Epithelial cell of esophagus (primary cell): Measurements from ENCODE around the gene GMFB.
"Not testable (repeated sequence)": the region's sequence is repeated elsewhere in the genome, so short reads cannot be mapped to it uniquely, and the experiment has no call there.

Experiments used
- DNase-seq: peaks from one replicate; pipeline ENCODE4 v3.0.0; 2010; ENCODE audit warnings: low read depth
- H3K4me3 ChIP-seq: 2 replicates; pipeline ENCODE4 v1.5.1; 2011; ENCODE audit warnings: mild to moderate bottlenecking, low read length, control low read depth
- TF ChIP-seq, protein P1 (sequence below): IDR thresholded peaks from 2 replicates; pipeline ENCODE4 v1.5.1; 2011; ENCODE audit warnings: low read depth, mild to moderate bottlenecking, low read length, control low read depth, inconsistent platforms; ENCODE audit not compliant: insufficient read depth; ENCODE audit errors: missing control alignments

The GMFB gene

DNA sequence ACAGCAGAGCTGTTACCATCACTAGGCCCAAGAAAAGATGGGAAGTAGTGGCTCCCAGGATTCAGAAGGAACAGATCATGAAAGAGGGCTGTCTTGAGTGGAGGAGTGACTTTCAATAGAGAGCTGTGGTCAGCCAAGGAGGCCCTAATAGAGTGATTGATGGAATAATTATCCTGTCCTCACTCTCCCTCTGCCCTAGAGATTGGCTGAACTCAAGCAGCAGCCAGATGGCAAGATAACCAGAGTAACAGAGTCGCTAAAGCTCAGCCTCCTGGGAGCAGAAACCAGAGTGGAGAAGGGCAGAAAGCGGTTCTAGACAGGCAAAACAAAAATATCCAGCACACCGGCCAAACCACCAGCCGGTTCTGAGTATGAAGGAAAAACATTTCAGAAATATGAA is 23.1 kb downstream of the GMFB start:
- no peak overlapping the region for H3K4me3 ChIP-seq
- TF ChIP-seq, protein P1, sequence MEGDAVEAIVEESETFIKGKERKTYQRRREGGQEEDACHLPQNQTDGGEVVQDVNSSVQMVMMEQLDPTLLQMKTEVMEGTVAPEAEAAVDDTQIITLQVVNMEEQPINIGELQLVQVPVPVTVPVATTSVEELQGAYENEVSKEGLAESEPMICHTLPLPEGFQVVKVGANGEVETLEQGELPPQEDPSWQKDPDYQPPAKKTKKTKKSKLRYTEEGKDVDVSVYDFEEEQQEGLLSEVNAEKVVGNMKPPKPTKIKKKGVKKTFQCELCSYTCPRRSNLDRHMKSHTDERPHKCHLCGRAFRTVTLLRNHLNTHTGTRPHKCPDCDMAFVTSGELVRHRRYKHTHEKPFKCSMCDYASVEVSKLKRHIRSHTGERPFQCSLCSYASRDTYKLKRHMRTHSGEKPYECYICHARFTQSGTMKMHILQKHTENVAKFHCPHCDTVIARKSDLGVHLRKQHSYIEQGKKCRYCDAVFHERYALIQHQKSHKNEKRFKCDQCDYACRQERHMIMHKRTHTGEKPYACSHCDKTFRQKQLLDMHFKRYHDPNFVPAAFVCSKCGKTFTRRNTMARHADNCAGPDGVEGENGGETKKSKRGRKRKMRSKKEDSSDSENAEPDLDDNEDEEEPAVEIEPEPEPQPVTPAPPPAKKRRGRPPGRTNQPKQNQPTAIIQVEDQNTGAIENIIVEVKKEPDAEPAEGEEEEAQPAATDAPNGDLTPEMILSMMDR = no peak
- no peak for DNase-seq

DNA sequence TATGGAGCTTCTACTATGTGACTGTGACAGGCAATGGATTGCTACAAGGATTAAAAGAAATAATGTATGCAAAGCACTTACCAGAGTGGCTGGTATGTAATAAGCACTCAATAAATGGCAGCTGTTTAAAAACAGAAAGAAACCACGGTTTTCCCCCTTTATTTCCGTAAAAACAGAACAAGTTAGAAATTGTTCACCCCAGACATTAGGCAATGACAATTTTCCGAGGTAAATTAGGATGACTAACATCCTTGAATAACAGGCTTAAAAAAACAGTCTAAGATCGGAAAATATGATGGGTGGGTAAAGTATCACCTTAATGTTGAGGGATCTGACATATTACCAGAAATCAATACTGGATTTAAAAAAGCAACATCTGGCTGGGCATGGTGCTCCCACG is 26.7 kb downstream of the GMFB start:
- TF ChIP-seq, protein P1 = no peak
- DNase-seq = peak; percentile 64
- H3K4me3 ChIP-seq = no peak overlapping the region

DNA sequence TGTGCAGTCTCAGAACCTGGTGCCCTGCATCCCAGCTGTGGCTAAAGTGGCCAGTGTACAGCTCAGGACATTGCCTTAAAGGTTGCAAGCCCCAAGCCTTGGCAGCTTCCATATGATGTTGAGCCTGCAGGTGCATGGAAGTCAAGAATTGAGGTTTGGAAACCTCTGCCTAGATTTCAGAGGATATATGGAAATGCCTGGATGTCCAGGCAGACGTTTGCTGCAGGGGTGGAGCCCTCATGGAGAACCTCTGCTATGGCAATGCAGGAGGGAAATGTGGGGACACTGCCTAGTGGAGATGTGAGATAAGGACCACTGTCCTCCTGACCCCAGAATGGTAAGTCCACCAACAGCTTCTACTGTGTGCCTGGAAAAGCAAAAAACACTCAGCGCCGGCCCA is 29.7 kb downstream of the GMFB start:
- TF ChIP-seq, protein P1 = no peak
- DNase-seq = no peak
- no peak overlapping the region for H3K4me3 ChIP-seq

DNA sequence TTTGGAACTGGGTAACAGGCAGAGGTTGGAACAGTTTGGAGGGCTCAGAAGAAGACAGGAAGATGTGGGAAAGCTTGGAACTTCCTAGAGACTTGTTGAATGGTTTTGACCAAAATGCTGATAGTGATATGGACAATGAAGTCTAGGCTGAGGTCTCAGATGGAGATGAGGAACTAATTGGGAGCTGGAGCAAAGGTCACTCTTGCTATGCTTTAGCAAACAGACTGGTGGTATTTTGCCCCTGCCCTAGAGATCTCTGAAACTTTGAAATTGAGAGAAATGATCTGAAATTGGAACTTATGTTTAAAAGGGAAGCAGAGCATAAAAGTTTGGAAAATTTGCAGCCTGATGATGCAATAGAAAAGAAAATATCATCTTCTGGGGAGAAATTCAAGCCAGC is 30.2 kb downstream of the GMFB start:
- not testable (repeated sequence) for DNase-seq, H3K4me3 ChIP-seq

DNA sequence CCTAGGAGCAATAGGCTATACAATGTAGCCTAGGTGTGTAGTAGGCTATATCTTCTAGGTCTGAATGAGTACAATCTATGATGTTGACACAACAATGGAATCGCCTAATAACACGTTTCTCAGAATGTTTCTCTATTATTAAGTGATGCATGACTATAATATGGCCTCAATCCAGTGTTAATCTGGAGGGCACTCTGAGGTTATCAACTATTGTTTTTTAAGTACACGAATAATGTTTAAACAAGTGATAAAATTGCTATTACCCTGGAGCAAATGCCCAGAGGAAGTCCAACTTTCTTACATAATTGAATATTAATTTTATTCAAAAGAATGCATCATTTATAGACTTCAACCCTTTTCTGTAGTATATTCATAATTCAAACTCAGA is 31.2 kb downstream of the GMFB start:
- TF ChIP-seq, protein P1 = no peak
- H3K4me3 ChIP-seq = no peak overlapping the region
- no peak for DNase-seq

DNA sequence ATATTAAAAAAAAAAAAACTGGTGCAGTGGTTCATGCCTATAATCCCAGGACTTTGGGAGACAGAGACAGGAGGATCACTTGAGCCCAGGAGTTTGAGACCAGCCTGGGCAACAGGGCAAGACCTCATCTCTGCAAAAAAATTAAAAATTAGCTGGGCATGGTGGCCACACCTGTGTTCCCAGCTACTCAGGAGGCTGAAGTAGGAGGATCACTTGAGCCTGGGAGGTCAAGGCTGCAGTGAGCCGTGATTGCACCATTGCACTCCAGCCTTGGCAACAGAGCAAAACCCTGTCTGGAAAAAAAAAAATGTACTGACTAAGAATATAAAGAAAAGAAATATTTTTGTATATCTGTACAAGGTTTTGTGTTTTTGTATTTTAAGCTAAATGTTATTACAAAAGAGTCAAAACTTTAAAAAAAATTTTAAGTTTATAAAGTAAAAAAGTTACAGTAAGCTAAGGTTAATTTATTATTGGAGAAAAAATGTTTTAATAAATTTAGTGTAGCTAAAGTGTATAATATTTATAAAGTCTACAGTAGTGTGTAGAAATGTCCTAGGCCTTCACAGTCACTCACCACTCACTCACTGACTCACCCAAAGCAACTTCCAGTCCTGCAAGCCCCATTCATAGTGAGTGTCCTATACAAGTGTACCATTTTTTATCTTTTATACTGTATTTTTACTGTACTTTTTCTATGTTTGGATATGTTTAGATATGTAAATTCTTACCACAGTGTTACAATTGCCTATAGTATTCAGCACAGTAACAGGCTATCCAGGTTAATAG is 31.8 kb downstream of the GMFB start:
- peak; percentile 55 for DNase-seq
- not testable (repeated sequence) for H3K4me3 ChIP-seq

DNA sequence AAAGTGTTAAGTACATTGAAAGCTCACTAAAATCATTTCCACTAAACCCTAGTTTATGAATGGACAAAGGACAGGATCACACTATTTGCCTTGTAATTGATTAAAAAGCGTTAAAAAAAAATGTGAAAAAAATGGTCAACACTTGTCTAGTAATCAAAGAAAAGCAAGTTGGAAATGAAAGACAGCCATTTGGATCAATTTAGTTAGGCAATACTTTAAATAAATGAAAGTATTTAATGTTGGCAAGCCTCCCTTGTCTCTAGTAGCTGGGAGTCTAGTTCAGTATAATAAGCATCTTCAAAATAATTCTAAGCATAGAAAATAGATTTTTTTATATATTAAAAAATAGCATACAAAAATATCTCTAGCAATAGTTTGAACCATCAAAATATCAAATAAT is 33.4 kb downstream of the GMFB start:
- TF ChIP-seq, protein P1 = no peak
- no peak for DNase-seq
- no peak overlapping the region for H3K4me3 ChIP-seq

DNA sequence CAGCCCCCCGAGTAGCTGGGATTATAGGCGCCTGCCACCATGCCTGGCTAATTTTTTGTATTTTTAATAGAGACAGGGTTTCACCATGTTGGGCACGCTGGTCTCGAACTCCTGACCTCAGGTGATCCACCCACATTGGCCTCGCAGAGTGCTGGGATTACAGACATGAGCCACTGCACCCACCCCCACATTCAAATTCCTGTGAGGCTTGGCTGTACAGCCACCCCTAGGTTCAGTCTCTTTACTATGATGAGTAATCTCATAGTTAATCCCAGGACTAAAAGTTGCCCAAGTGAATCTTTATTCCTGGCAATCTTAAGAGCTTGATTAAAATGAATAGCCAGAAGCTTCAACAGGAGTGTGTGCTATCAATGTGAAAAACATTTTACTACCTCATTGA is 34.8 kb downstream of the GMFB start:
- not testable (repeated sequence) for H3K4me3 ChIP-seq
- peak; percentile 85 for DNase-seq
